HepG2 (cell line): ENCODE data around the gene BCL2. TPM values are rescaled to one million over a fixed set of nuclear protein-coding genes. Genes with fewer than 3 reads are reported as not detected.

Experiments
- ATAC-seq: fragments of 200-7000 bp; cut with Tn5 transposase; 3 replicates; pipeline ENCODE4 v1.9.1; 2020; ENCODE audit warnings: mild to moderate bottlenecking, moderate library complexity
- BruUV-seq: library from RNA; stranded (reverse); fragments of 400-500 nt; replicated peaks from 2 replicates; lab custom pipeline; 2021; lab: Mats Ljungman, UMichigan
- CTCF ChIA-PET: fragments of 300-600 bp; formaldehyde crosslinking; extraction: SDS; loops from one replicate; lab custom pipeline; 2021; ENCODE audit warnings: low total read pairs, inconsistent platforms, low intra/inter-chr PET ratio; lab: Yijun Ruan, JAX
- POLR2A ChIA-PET: fragments of 350-600 bp; sonication (Branson Sonifier 250); formaldehyde crosslinking; loops from one replicate; lab custom pipeline; 2020; ENCODE audit warnings: antibody characterized with exemption, inconsistent platforms; lab: Yijun Ruan, JAX
- DNase-seq: peaks from one replicate; pipeline ENCODE4 v3.0.0-alpha.2; 2015; ENCODE audit warnings: low spot score
- FAIRE-seq: peaks from 3 replicates; lab custom pipeline; 2011; peaks lifted over from hg19 to GRCh38; lab: Jason Lieb, UNC
- H2AFZ ChIP-seq: one replicate; pipeline ENCODE4 v1.6.1; 2011; ENCODE audit warnings: low read length, inconsistent platforms
- H3K27ac ChIP-seq: fragments of 300-600 bp; 3 replicates; pipeline ENCODE4 v1.8.0; 2011; ENCODE audit warnings: mixed run types, mild to moderate bottlenecking, mixed read lengths, low read length, inconsistent platforms; ENCODE audit not compliant: insufficient read depth; ENCODE audit errors: extremely low read length
- H3K27me3 ChIP-seq, 2 experiments: fragments of 200-600 bp in 1 of 2; 2 replicates in 1 of 2; 3 replicates in 1 of 2; pipeline versions ENCODE4 v1.6.0 to v1.8.0; 2011; ENCODE audit warnings: low read length in 2 of 2, mild to moderate bottlenecking in 2 of 2, moderate library complexity in 2 of 2, inconsistent platforms in 1 of 2; ENCODE audit not compliant: insufficient read depth in 2 of 2, control insufficient read depth in 1 of 2
- H3K36me3 ChIP-seq, 2 experiments: fragments of 200-600 bp in 1 of 2; replicated peaks in 1 of 2; 2 replicates in 1 of 2; 3 replicates in 1 of 2; pipeline versions ENCODE4 v1.5.1 to v1.8.0; 2011; ENCODE audit warnings: low read length in 2 of 2, inconsistent platforms in 1 of 2; ENCODE audit not compliant: insufficient read depth in 2 of 2, control insufficient read depth in 1 of 2
- H3K4me1 ChIP-seq: 2 replicates; pipeline ENCODE4 v1.5.1; 2012; ENCODE audit warnings: low read length, inconsistent platforms; ENCODE audit not compliant: insufficient read depth
- H3K4me2 ChIP-seq: 2 replicates; pipeline ENCODE4 v1.6.0; 2011; ENCODE audit warnings: low read depth, low read length, inconsistent platforms
- H3K4me3 ChIP-seq, 3 experiments: fragments of 200-600 bp in 1 of 3; sonication (generic), shearing (Covaris generic) in 1 of 3; replicated peaks in 1 of 3; 2 replicates each; pipeline ENCODE4 v1.5.1; 2011 to 2016; ENCODE audit warnings: low read length in 3 of 3, inconsistent platforms in 2 of 3, low read depth in 2 of 3, mild to moderate bottlenecking in 2 of 3, control low read depth in 1 of 3, mixed read lengths in 1 of 3; ENCODE audit not compliant: insufficient read depth in 1 of 3
- H3K79me2 ChIP-seq: one replicate; pipeline ENCODE4 v1.6.1; 2011; ENCODE audit warnings: low read length, inconsistent platforms; ENCODE audit not compliant: insufficient read depth
- H3K9ac ChIP-seq: 2 replicates; pipeline ENCODE4 v1.6.0; 2011; ENCODE audit warnings: mild to moderate bottlenecking, low read depth, low read length, inconsistent platforms; ENCODE audit not compliant: insufficient read depth
- H3K9me3 ChIP-seq: 2 replicates; pipeline ENCODE4 v1.5.1; 2012; ENCODE audit warnings: mild to moderate bottlenecking, low read length
- H4K20me1 ChIP-seq: 2 replicates; pipeline ENCODE4 v1.6.0; 2011; ENCODE audit warnings: inconsistent platforms, mild to moderate bottlenecking, low read length, moderate library complexity; ENCODE audit not compliant: insufficient read depth
- ARNTL ChIP-seq: sonication (generic); formaldehyde crosslinking; IDR thresholded peaks from 2 replicates; pipeline ENCODE4 v1.4.0; 2020; ENCODE audit warnings: mild to moderate bottlenecking, missing genetic modification reagents
- BCL3 ChIP-seq: sonication (generic); formaldehyde crosslinking; IDR thresholded peaks from 2 replicates; pipeline ENCODE4 v1.5.1; 2020; ENCODE audit warnings: mild to moderate bottlenecking, missing genetic modification reagents, moderate library complexity
- CBX2 ChIP-seq, 2 experiments: fragments of 200-600 bp in 1 of 2; sonication (generic); formaldehyde crosslinking in 1 of 2; IDR thresholded peaks; 2 replicates each; pipeline versions ENCODE4 v1.7.0 to v1.8.1; 2018 to 2022; ENCODE audit warnings: low read depth in 2 of 2, low read length in 1 of 2, mild to moderate bottlenecking in 1 of 2, missing genetic modification reagents in 1 of 2
- JDP2 ChIP-seq: sonication (generic); formaldehyde crosslinking; IDR thresholded peaks from 2 replicates; pipeline ENCODE4 v1.8.1; 2022; ENCODE audit warnings: missing genetic modification reagents, borderline replicate concordance
- NFYB ChIP-seq: sonication (generic); formaldehyde crosslinking; IDR thresholded peaks from 2 replicates; pipeline ENCODE4 v1.4.0; 2020; ENCODE audit warnings: missing genetic modification reagents
- ZNF10 ChIP-seq: sonication (generic); formaldehyde crosslinking; IDR thresholded peaks from 2 replicates; pipeline ENCODE4 v1.4.0; 2020; ENCODE audit warnings: mild to moderate bottlenecking, low read depth, missing genetic modification reagents, borderline replicate concordance
- ZNF441 ChIP-seq: sonication (generic); formaldehyde crosslinking; IDR thresholded peaks from 2 replicates; pipeline ENCODE4 v1.7.0; 2021; ENCODE audit warnings: missing genetic modification reagents, borderline replicate concordance
- WGBS: methylation state at CpG from one replicate; pipeline ENCODE4 v1.1.6; 2017; ENCODE audit warnings: low lambda C conversion rate; 5-methylcytosine and 5-hydroxymethylcytosine counted together
- in situ Hi-C: cut with HindIII; loops from 2 replicates; pipeline ENCODE4 v1.10.0; 2017; ENCODE audit warnings: low pct_unique_long_range_greater_than_20kb; ENCODE audit not compliant: extremely low pct_ligation_motif_present
- intact Hi-C: fragments of 100-400 bp; cut with micrococcal nuclease; formaldehyde crosslinking; loops from one replicate; pipeline ENCODE4 v1.10.0; 2022; ENCODE audit not compliant: unreplicated experiment
- polyA plus RNA-seq, 8 experiments: library from polyadenylated mRNA; depleted of rRNA in 3 of 8; stranded (reverse) in 7 of 8; unstranded in 1 of 8; fragments of >200 nt; fragmentation: Illumina TruSeq in 4 of 8; extraction: Trizol in 4 of 8; gene quantifications; 2 replicates each; pipeline versions ENCODE4 v1.2.1 to v1.2.3, GENCODE V29; 2011 to 2016; ENCODE audit warnings: low read depth in 4 of 8, missing spikeins in 1 of 8, mixed read lengths in 1 of 8; ENCODE audit not compliant: insufficient read depth in 1 of 8
- total RNA-seq, 5 experiments: library from RNA; depleted of rRNA; stranded (reverse); fragments of >200 nt; fragmentation: Illumina TruSeq; extraction: Trizol; gene quantifications; 2 replicates each; pipeline ENCODE4 v1.2.3, GENCODE V29; 2016; ENCODE audit warnings: low read depth in 1 of 5
- TF ChIP-seq, protein P1 (sequence below): IDR thresholded peaks from 2 replicates; pipeline ENCODE4 v1.6.1; 2016; ENCODE audit warnings: missing compliant biosample characterization, missing genetic modification reagents, borderline replicate concordance

The BCL2 gene
- total and polyA plus RNA-seq, 2 of the 13 experiments (the other 11 are each of a cell fraction or from before 2014, with no cell fraction given), result 0.07 to 0.53 TPM

DNA sequence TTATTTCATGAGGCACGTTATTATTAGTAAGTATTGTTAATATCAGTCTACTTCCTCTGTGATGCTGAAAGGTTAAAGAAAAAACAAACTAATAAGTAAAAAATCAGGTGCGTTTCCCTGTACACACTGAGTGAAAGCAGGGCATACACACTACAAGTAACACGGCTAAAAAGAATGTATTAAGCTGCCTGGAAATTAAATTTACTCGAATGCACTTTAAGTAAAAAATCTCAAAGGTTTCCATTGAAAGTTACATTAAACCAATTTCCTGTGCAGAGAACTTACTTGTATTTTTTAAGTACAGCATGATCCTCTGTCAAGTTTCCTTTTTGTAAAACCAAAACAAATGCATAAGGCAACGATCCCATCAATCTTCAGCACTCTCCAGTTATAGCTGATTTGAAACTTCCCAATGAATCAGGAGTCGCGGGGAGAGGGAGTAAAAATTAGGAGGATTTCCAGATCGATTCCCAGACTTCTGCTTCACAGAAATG lies 633 bp downstream of the BCL2 start:
- FAIRE-seq (no peak), ATAC-seq (no peak), DNase-seq (no peak)
- 4% methylated on average over 8 of the region's 8 CpGs for WGBS
- TF ChIP-seq ZNF441 (CRISPR knock-in tag) (no peak), BCL3 (CRISPR knock-in tag) (no peak), ARNTL (CRISPR knock-in tag) (no peak), ZNF10 (CRISPR knock-in tag) (no peak), CBX2 (IDR thresholded peaks at IDR 0.05; ENCODE audit: low read depth, low read length) (peak; percentile 91), CBX2 (CRISPR knock-in tag; IDR thresholded peaks at IDR 0.05; ENCODE audit: low read depth) (no peak), NFYB (CRISPR knock-in tag) (no peak), JDP2 (CRISPR knock-in tag) (no peak)
- TF ChIP-seq, protein P1, sequence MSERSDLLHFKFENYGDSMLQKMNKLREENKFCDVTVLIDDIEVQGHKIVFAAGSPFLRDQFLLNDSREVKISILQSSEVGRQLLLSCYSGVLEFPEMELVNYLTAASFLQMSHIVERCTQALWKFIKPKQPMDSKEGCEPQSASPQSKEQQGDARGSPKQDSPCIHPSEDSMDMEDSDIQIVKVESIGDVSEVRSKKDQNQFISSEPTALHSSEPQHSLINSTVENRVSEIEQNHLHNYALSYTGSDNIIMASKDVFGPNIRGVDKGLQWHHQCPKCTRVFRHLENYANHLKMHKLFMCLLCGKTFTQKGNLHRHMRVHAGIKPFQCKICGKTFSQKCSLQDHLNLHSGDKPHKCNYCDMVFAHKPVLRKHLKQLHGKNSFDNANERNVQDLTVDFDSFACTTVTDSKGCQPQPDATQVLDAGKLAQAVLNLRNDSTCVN (CRISPR knock-in tag), result no peak
- H3K4me2 ChIP-seq, result peak overlapping the region; percentile 100
- intact Hi-C loops (no loop called here), in situ Hi-C loops (loop anchor here (10.0 kb wide), 1 partner anchor 184 kb away; no protein-coding TSS in a partner anchor)
- no peak overlapping the region for H3K27ac ChIP-seq
- no peaks in the 10 kb centered on the region for H3K79me2 ChIP-seq
- peaks cover 46% of the 10 kb centered on the region for H3K4me1 ChIP-seq
- H3K9me3 ChIP-seq, result no peaks in the 10 kb centered on the region
- no peaks in the 10 kb centered on the region for H3K36me3 ChIP-seq
- H4K20me1 ChIP-seq, result no peaks in the 10 kb centered on the region
- peaks cover 0 to 26% of the 10 kb centered on the region in 2 experiments; a peak in 4 of 5 replicates for H3K27me3 ChIP-seq
- peak overlapping the region; percentile 15; the same call in 1 of the 2 replicates for H3K9ac ChIP-seq
- POLR2A ChIA-PET, result interaction anchor here (2.1 kb wide), 1 partner anchor 49 kb away, joined by 9 read pairs; the partner anchor contains the start of gene KDSR
- TSS peak; percentile 48 for BruUV-seq
- no peak overlapping the region for H2AFZ ChIP-seq
- CTCF ChIA-PET, result no interaction called here
- peak overlapping the region; percentile 67 to 75 (median 75) for H3K4me3 ChIP-seq
